HepG2 (cell line): Measurements from ENCODE around the gene DGKG. TPM values are rescaled to one million over a fixed set of nuclear protein-coding genes. Genes with fewer than 3 reads are reported as not detected.
A peak's percentile ranks its signal among the peaks of the same experiment; 100 is the strongest.

Experiments used
- CHCHD3 ChIP-seq: sonication (generic); formaldehyde crosslinking; IDR thresholded peaks from 2 replicates; pipeline ENCODE4 v1.8.0; 2022; ENCODE audit warnings: mild to moderate bottlenecking, missing genetic modification reagents, moderate library complexity
- CREB1 ChIP-seq, 2 experiments: fragments of 450-650 bp in 1 of 2; IDR thresholded peaks; 2 replicates each; pipeline ENCODE4 v1.6.1; 2016 to 2017; ENCODE audit warnings: control low read depth in 1 of 2, mild to moderate bottlenecking in 1 of 2, missing compliant biosample characterization in 1 of 2, missing genetic modification characterization in 1 of 2
- FOXJ3 ChIP-seq: sonication (generic); formaldehyde crosslinking; IDR thresholded peaks from 2 replicates; pipeline ENCODE4 v1.4.0; 2020; ENCODE audit warnings: missing genetic modification reagents, mild to moderate bottlenecking, borderline replicate concordance
- FOXO1 ChIP-seq: sonication (generic); formaldehyde crosslinking; IDR thresholded peaks from 2 replicates; pipeline ENCODE4 v1.4.0; 2020; ENCODE audit warnings: missing genetic modification reagents
- NFKB2 ChIP-seq: sonication (generic); formaldehyde crosslinking; IDR thresholded peaks from 2 replicates; pipeline ENCODE4 v1.4.0; 2020; ENCODE audit warnings: missing genetic modification reagents, borderline replicate concordance
- NKX3-1 ChIP-seq: sonication (generic); formaldehyde crosslinking; IDR thresholded peaks from 2 replicates; pipeline ENCODE4 v1.5.0; 2020; ENCODE audit warnings: missing genetic modification reagents
- PPARG ChIP-seq: conservative IDR thresholded peaks from 2 replicates; pipeline ENCODE4 v1.6.1; 2016; ENCODE audit warnings: missing biosample characterization, missing genetic modification reagents
- RFX1 ChIP-seq: fragments of 450-650 bp; IDR thresholded peaks from 2 replicates; pipeline ENCODE4 v1.6.1; 2017
- SALL1 ChIP-seq: sonication (generic); formaldehyde crosslinking; IDR thresholded peaks from 2 replicates; pipeline ENCODE4 v1.8.0; 2022; ENCODE audit warnings: mild to moderate bottlenecking, missing genetic modification reagents
- TBX2 ChIP-seq: sonication (generic); formaldehyde crosslinking; IDR thresholded peaks from 2 replicates; pipeline ENCODE4 v1.5.0; 2020; ENCODE audit warnings: missing genetic modification reagents, mild to moderate bottlenecking, borderline replicate concordance
- TCF7 ChIP-seq: sonication (generic); IDR thresholded peaks from 2 replicates; pipeline ENCODE4 v1.6.1; 2016; ENCODE audit warnings: antibody characterized with exemption, low read depth
- ZFX ChIP-seq: sonication (generic); formaldehyde crosslinking; IDR thresholded peaks from 2 replicates; pipeline ENCODE4 v1.4.0; 2020; ENCODE audit warnings: mild to moderate bottlenecking, low read depth, missing genetic modification reagents, moderate library complexity
- ZNF24 ChIP-seq: fragments of 450-650 bp; IDR thresholded peaks from 2 replicates; pipeline ENCODE4 v1.6.1; 2017; ENCODE audit warnings: antibody characterized with exemption, mild to moderate bottlenecking
- ZNF3 ChIP-seq: IDR thresholded peaks from 2 replicates; pipeline ENCODE4 v1.7.0; 2017; ENCODE audit warnings: inconsistent platforms
- ZNF337 ChIP-seq: sonication (generic); formaldehyde crosslinking; IDR thresholded peaks from 2 replicates; pipeline ENCODE4 v1.5.1; 2020; ENCODE audit warnings: missing genetic modification reagents, low read depth, mild to moderate bottlenecking, borderline replicate concordance
- ZNF547 ChIP-seq: sonication (generic); formaldehyde crosslinking; IDR thresholded peaks from 2 replicates; pipeline ENCODE4 v1.5.1; 2020; ENCODE audit warnings: mild to moderate bottlenecking, missing genetic modification reagents
- ZNF549 ChIP-seq: sonication (generic); formaldehyde crosslinking; IDR thresholded peaks from 2 replicates; pipeline ENCODE4 v1.5.0; 2020; ENCODE audit warnings: missing genetic modification reagents
- ZNF737 ChIP-seq: sonication (generic); formaldehyde crosslinking; IDR thresholded peaks from 2 replicates; pipeline ENCODE4 v1.5.0; 2020; ENCODE audit warnings: missing genetic modification reagents, mild to moderate bottlenecking, borderline replicate concordance
- ZNF777 ChIP-seq: sonication (generic); formaldehyde crosslinking; IDR thresholded peaks from 2 replicates; pipeline ENCODE4 v1.4.0; 2020; ENCODE audit warnings: missing genetic modification reagents
- polyA plus RNA-seq, 8 experiments: library from polyadenylated mRNA; depleted of rRNA in 3 of 8; stranded (reverse) in 7 of 8; unstranded in 1 of 8; fragments of >200 nt; fragmentation: Illumina TruSeq in 4 of 8; extraction: Trizol in 4 of 8; gene quantifications; 2 replicates each; pipeline versions ENCODE4 v1.2.1 to v1.2.3, GENCODE V29; 2011 to 2016; ENCODE audit warnings: low read depth in 4 of 8, missing spikeins in 1 of 8, mixed read lengths in 1 of 8; ENCODE audit not compliant: insufficient read depth in 1 of 8
- total RNA-seq, 5 experiments: library from RNA; depleted of rRNA; stranded (reverse); fragments of >200 nt; fragmentation: Illumina TruSeq; extraction: Trizol; gene quantifications; 2 replicates each; pipeline ENCODE4 v1.2.3, GENCODE V29; 2016; ENCODE audit warnings: low read depth in 1 of 5
- TF ChIP-seq, protein P1 (sequence below): sonication (generic); formaldehyde crosslinking; IDR thresholded peaks from 2 replicates; pipeline ENCODE4 v1.5.1; 2020; ENCODE audit warnings: mild to moderate bottlenecking, missing genetic modification reagents, moderate library complexity
- TF ChIP-seq, protein P2 (sequence below): IDR thresholded peaks from 2 replicates; pipeline ENCODE4 v1.4.0; 2020; ENCODE audit warnings: mild to moderate bottlenecking, missing genetic modification reagents
- TF ChIP-seq, protein P3 (sequence below): sonication (generic); formaldehyde crosslinking; IDR thresholded peaks from 2 replicates; pipeline ENCODE4 v1.8.1; 2023; ENCODE audit warnings: mild to moderate bottlenecking, missing genetic modification reagents

Gene DGKG
- total and polyA plus RNA-seq, 2 of the 13 experiments (the other 11 are each of a cell fraction or from before 2014, with no cell fraction given), result 3.8 to 6.2 TPM

DNA sequence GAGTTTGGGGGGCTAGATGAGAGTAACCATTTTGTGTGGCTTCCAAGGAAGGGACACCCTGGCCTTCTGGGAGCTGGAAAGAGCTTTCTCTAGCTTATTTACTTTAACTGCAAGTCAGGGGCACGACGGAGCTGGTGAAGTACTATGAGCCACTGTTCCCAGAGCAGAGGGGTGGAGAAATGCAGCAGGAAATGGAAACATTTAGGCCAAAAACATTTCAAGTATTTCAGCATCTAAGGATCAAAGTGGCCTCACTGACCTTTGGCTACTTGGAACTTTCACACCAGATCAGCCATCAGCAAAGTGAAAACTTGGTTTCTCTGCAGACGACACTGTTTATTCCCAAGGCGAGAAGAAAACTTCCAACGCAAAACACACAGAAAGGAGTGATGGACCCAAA lies 7.9 kb downstream of the DGKG start (continued):
- TF ChIP-seq, protein P1, sequence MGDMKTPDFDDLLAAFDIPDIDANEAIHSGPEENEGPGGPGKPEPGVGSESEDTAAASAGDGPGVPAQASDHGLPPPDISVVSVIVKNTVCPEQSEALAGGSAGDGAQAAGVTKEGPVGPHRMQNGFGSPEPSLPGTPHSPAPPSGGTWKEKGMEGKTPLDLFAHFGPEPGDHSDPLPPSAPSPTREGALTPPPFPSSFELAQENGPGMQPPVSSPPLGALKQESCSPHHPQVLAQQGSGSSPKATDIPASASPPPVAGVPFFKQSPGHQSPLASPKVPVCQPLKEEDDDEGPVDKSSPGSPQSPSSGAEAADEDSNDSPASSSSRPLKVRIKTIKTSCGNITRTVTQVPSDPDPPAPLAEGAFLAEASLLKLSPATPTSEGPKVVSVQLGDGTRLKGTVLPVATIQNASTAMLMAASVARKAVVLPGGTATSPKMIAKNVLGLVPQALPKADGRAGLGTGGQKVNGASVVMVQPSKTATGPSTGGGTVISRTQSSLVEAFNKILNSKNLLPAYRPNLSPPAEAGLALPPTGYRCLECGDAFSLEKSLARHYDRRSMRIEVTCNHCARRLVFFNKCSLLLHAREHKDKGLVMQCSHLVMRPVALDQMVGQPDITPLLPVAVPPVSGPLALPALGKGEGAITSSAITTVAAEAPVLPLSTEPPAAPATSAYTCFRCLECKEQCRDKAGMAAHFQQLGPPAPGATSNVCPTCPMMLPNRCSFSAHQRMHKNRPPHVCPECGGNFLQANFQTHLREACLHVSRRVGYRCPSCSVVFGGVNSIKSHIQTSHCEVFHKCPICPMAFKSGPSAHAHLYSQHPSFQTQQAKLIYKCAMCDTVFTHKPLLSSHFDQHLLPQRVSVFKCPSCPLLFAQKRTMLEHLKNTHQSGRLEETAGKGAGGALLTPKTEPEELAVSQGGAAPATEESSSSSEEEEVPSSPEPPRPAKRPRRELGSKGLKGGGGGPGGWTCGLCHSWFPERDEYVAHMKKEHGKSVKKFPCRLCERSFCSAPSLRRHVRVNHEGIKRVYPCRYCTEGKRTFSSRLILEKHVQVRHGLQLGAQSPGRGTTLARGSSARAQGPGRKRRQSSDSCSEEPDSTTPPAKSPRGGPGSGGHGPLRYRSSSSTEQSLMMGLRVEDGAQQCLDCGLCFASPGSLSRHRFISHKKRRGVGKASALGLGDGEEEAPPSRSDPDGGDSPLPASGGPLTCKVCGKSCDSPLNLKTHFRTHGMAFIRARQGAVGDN (CRISPR knock-in tag), result no peak
- TF ChIP-seq FOXO1 (CRISPR knock-in tag) (no peak), ZNF337 (CRISPR knock-in tag) (0 out of 2 replicates have a peak, but pooled peaks have one; percentile 22), ZNF777 (CRISPR knock-in tag) (no peak), CHCHD3 (no peak), SALL1 (peak; percentile 52; the same call in 1 of the 2 replicates), PPARG (CRISPR knock-in tag) (peak; percentile 57; the same call in 1 of the 2 replicates), FOXJ3 (CRISPR knock-in tag) (no peak), RFX1 (no peak), ZNF737 (CRISPR knock-in tag) (no peak), ZNF3 (CRISPR knock-in tag) (no peak), CREB1 (IDR thresholded peaks at IDR 0.05) (no peak), CREB1 (CRISPR knock-in tag; IDR thresholded peaks at IDR 0.05) (no peak), ZFX (CRISPR knock-in tag) (peak; percentile 20; the same call in 1 of the 2 replicates), ZNF549 (CRISPR knock-in tag) (no peak), ZNF24 (no peak), TBX2 (peak; percentile 49; the same call in 1 of the 2 replicates), NKX3-1 (CRISPR knock-in tag) (no peak), NFKB2 (CRISPR knock-in tag) (no peak), TCF7 (peak; percentile 80), ZNF547 (CRISPR knock-in tag) (no peak)
- TF ChIP-seq, protein P2, sequence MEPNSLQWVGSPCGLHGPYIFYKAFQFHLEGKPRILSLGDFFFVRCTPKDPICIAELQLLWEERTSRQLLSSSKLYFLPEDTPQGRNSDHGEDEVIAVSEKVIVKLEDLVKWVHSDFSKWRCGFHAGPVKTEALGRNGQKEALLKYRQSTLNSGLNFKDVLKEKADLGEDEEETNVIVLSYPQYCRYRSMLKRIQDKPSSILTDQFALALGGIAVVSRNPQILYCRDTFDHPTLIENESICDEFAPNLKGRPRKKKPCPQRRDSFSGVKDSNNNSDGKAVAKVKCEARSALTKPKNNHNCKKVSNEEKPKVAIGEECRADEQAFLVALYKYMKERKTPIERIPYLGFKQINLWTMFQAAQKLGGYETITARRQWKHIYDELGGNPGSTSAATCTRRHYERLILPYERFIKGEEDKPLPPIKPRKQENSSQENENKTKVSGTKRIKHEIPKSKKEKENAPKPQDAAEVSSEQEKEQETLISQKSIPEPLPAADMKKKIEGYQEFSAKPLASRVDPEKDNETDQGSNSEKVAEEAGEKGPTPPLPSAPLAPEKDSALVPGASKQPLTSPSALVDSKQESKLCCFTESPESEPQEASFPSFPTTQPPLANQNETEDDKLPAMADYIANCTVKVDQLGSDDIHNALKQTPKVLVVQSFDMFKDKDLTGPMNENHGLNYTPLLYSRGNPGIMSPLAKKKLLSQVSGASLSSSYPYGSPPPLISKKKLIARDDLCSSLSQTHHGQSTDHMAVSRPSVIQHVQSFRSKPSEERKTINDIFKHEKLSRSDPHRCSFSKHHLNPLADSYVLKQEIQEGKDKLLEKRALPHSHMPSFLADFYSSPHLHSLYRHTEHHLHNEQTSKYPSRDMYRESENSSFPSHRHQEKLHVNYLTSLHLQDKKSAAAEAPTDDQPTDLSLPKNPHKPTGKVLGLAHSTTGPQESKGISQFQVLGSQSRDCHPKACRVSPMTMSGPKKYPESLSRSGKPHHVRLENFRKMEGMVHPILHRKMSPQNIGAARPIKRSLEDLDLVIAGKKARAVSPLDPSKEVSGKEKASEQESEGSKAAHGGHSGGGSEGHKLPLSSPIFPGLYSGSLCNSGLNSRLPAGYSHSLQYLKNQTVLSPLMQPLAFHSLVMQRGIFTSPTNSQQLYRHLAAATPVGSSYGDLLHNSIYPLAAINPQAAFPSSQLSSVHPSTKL (CRISPR knock-in tag), result peak; percentile 43
- TF ChIP-seq, protein P3, sequence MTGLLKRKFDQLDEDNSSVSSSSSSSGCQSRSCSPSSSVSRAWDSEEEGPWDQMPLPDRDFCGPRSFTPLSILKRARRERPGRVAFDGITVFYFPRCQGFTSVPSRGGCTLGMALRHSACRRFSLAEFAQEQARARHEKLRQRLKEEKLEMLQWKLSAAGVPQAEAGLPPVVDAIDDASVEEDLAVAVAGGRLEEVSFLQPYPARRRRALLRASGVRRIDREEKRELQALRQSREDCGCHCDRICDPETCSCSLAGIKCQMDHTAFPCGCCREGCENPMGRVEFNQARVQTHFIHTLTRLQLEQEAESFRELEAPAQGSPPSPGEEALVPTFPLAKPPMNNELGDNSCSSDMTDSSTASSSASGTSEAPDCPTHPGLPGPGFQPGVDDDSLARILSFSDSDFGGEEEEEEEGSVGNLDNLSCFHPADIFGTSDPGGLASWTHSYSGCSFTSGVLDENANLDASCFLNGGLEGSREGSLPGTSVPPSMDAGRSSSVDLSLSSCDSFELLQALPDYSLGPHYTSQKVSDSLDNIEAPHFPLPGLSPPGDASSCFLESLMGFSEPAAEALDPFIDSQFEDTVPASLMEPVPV (CRISPR knock-in tag), result no peak
